Fibroblast of lung (primary cell): Measurements from ENCODE around the gene PCDH11Y. TPM values are rescaled to one million over a fixed set of nuclear protein-coding genes. Genes with fewer than 3 reads are reported as not detected.
"Not testable (repeated sequence)": the region's sequence is repeated elsewhere in the genome, so short reads cannot be mapped to it uniquely, and the experiment has no call there.

Experiments
- DNase-seq, 2 donors: peaks; one replicate each; pipeline versions ENCODE4 v3.0.0 to v3.0.0-alpha.2; 2010; ENCODE audit warnings: low read depth in 2 of 2
- H2AFZ ChIP-seq: 2 replicates; pipeline ENCODE4 v1.5.1; 2012; ENCODE audit warnings: low read length, control low read depth, inconsistent platforms
- H3K27ac ChIP-seq: 2 replicates; pipeline ENCODE4 v1.5.1; 2011; ENCODE audit warnings: low read length, control low read depth; ENCODE audit not compliant: insufficient read depth
- H3K27me3 ChIP-seq: 2 replicates; pipeline ENCODE4 v1.5.1; 2011; ENCODE audit warnings: mild to moderate bottlenecking, low read length; ENCODE audit not compliant: control insufficient read depth, insufficient read depth
- H3K36me3 ChIP-seq: 2 replicates; pipeline ENCODE4 v1.5.1; 2011; ENCODE audit warnings: low read length; ENCODE audit not compliant: control insufficient read depth, insufficient read depth
- H3K4me1 ChIP-seq: 2 replicates; pipeline ENCODE4 v1.5.1; 2011; ENCODE audit warnings: low read length; ENCODE audit not compliant: control insufficient read depth, insufficient read depth; ENCODE audit errors: extremely low read depth
- H3K4me2 ChIP-seq: 2 replicates; pipeline ENCODE4 v1.5.1; 2011; ENCODE audit warnings: low read length, control low read depth; ENCODE audit not compliant: insufficient read depth; ENCODE audit errors: extremely low read depth
- H3K4me3 ChIP-seq, 4 experiments: fragments of 200-600 bp in 1 of 4; sonication (generic) in 1 of 4; replicated peaks in 1 of 4; 2 replicates each; pipeline ENCODE4 v1.5.1; 2011 to 2016; ENCODE audit warnings: low read length in 4 of 4, low read depth in 3 of 4, mild to moderate bottlenecking in 3 of 4, control low read depth in 2 of 4, inconsistent platforms in 1 of 4, mixed read lengths in 1 of 4; ENCODE audit not compliant: insufficient read depth in 1 of 4; ENCODE audit errors: control extremely low read depth in 1 of 4
- H3K79me2 ChIP-seq: 2 replicates; pipeline ENCODE4 v1.5.1; 2012; ENCODE audit warnings: mild to moderate bottlenecking, low read length, inconsistent platforms; ENCODE audit not compliant: control insufficient read depth, insufficient read depth
- H3K9ac ChIP-seq: 2 replicates; pipeline ENCODE4 v1.5.1; 2011; ENCODE audit warnings: mild to moderate bottlenecking, low read length, control low read depth; ENCODE audit not compliant: insufficient read depth
- H3K9me3 ChIP-seq: 2 replicates; pipeline ENCODE4 v1.5.1; 2012; ENCODE audit warnings: low read depth, low read length; ENCODE audit not compliant: control insufficient read depth, insufficient read depth
- H4K20me1 ChIP-seq: 2 replicates; pipeline ENCODE4 v1.5.1; 2011; ENCODE audit warnings: low read length; ENCODE audit not compliant: control insufficient read depth, insufficient read depth; ENCODE audit errors: extremely low read depth
- polyA plus RNA-seq, 2 donors: library from polyadenylated mRNA; depleted of rRNA in 1 of 2; stranded (reverse) in 1 of 2; unstranded in 1 of 2; fragments of >200 nt; gene quantifications; 2 replicates each; pipeline ENCODE4 v1.2.1, GENCODE V29; 2011 to 2012; ENCODE audit warnings: missing spikeins in 1 of 2
- total RNA-seq: library from RNA; depleted of rRNA; stranded (reverse); fragments of >200 nt; gene quantifications from 2 replicates; pipeline ENCODE4 v1.2.1, GENCODE V29; 2014

The PCDH11Y gene
- total and polyA plus RNA-seq, 2 donors (not counting 1 experiment from before 2014, with no cell fraction given): not detected

DNA sequence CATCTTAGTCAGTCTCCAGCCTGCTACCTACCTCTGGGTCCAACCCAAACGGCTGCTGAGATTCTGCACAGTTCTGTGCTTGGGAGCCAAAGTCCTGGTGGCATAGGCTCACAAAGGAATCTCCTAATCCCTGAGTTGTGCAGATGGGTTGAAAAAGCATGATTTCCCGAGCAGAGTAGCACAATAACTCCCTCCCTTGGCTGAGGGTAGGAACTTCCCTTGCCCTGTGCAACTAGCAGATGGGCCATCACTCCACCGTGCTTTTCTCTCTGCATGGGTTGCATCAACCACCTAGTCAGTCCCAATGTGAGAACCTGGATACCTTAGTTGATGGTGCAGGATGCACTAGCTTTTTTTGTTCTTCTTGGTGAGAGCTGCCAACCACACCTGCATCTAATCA is 82.9 kb downstream of the PCDH11Y start:
- H3K36me3 ChIP-seq, H4K20me1 ChIP-seq, H3K79me2 ChIP-seq, H3K27me3 ChIP-seq, H3K4me2 ChIP-seq, H2AFZ ChIP-seq, H3K4me1 ChIP-seq, H3K9me3 ChIP-seq, DNase-seq, H3K9ac ChIP-seq, H3K27ac ChIP-seq, H3K4me3 ChIP-seq: not testable (repeated sequence)

DNA sequence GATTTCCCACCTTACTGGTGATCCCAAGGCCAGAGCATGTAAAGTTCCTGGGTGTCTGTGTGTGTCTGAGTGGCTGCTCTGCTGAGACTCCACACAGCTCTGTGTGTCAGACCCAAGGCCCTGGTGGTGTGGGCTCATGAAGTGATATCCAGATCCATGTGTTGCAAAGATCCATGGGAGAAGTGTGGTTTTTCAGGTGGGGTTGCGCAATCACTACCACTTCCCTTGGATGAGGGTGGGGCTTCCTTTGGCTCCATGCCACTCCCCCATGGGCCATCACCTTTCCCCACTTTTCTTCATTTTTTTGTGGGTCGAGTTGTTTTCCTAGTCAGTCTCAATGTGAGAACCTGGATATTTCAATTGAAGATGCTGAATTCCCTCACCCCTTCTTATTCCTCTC is 182.9 kb downstream of the PCDH11Y start:
- H3K79me2 ChIP-seq, H3K36me3 ChIP-seq, H3K4me2 ChIP-seq, H4K20me1 ChIP-seq, H3K27ac ChIP-seq, H3K4me1 ChIP-seq, H3K27me3 ChIP-seq, H3K9ac ChIP-seq, H2AFZ ChIP-seq, DNase-seq, H3K4me3 ChIP-seq, H3K9me3 ChIP-seq: not testable (repeated sequence)

DNA sequence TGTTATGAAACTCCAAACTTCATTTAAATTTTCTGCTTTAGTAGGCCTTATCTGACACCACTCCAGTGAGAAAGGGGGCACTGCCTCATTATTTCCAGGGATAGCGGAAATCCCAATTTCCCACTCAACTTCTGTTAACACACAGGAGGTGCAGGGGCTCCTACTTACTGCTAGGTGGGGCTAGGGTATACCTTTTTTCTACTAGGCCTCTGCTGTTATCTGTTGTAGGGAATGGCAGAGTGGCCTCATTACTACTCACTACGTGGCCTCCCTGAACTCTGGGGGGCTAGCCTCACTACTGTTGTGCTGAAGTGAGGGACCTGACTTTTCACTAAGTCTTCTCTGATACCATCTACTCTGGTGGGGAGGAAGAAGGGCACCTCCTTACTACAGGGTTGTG is 215.0 kb downstream of the PCDH11Y start:
- not testable (repeated sequence) for H3K9ac ChIP-seq, DNase-seq, H3K4me1 ChIP-seq, H3K27ac ChIP-seq, H3K9me3 ChIP-seq, H4K20me1 ChIP-seq, H3K4me2 ChIP-seq, H3K36me3 ChIP-seq, H3K4me3 ChIP-seq, H3K79me2 ChIP-seq, H2AFZ ChIP-seq, H3K27me3 ChIP-seq

DNA sequence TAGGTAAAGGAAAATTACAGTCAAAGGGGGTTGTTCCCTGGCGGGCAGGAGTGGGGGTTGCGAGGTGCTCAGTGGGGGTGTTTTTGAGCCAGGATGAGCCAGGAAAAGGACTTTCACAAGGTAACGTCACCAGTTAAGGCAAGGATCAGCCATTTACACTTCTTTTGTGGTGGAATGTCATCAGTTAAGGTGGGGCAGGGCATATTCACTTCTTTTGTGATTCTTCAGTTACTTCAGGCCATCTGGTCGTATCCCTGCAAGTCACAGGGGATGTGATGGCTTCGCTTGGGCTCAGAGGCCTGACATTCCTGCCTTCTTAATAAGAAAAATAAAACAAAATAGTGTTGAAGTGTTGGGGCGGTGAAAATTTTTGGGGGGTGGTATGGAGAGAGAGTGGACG is 324.8 kb downstream of the PCDH11Y start:
- not testable (repeated sequence) for DNase-seq, H3K4me2 ChIP-seq, H4K20me1 ChIP-seq, H3K9me3 ChIP-seq, H3K4me1 ChIP-seq, H3K27me3 ChIP-seq, H3K79me2 ChIP-seq, H3K9ac ChIP-seq, H2AFZ ChIP-seq, H3K36me3 ChIP-seq, H3K27ac ChIP-seq, H3K4me3 ChIP-seq

DNA sequence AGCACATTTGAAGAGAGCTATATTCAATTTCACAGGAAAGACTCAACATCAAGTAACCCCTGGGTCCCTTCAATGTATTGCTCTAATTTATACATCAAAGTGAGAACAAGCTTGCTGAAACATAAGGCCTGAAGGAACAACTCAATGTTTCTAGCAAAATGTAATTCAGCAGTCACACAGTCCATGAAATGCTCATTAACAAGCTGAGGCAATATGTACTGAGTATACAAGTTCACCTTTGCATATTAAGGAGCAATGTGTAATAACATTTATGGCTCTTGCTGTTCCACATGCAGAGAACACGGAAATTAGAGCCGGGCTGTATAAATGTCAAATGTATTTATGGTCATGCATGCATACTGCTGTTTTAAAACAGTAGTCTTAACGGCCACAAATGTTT is 342.1 kb downstream of the PCDH11Y start:
- not testable (repeated sequence) for H3K4me1 ChIP-seq, H3K27me3 ChIP-seq, DNase-seq, H4K20me1 ChIP-seq, H3K27ac ChIP-seq, H3K79me2 ChIP-seq, H3K36me3 ChIP-seq, H2AFZ ChIP-seq, H3K9me3 ChIP-seq, H3K4me3 ChIP-seq, H3K4me2 ChIP-seq, H3K9ac ChIP-seq

DNA sequence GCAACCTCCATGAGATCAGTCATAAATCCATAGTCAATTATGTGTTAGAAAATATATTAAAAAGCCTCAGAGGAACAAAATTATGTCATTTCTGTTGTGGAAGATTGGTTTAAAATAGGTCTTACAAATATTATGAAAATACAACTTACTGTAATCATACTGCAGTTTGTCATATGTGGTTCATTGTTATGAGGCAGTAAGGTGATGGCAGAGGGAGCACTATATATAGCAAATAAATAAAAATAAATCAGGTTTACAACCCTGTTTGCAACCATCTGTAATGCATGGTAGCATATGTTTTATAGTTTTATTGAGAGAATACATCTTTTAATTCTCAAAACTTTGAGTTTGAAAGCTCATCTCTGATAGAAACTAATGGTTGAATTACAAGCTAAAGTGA is 543.6 kb downstream of the PCDH11Y start:
- DNase-seq, H3K9ac ChIP-seq, H3K27ac ChIP-seq, H3K9me3 ChIP-seq, H3K79me2 ChIP-seq, H3K4me3 ChIP-seq, H3K4me1 ChIP-seq, H3K36me3 ChIP-seq, H3K27me3 ChIP-seq, H4K20me1 ChIP-seq, H3K4me2 ChIP-seq, H2AFZ ChIP-seq: not testable (repeated sequence)

DNA sequence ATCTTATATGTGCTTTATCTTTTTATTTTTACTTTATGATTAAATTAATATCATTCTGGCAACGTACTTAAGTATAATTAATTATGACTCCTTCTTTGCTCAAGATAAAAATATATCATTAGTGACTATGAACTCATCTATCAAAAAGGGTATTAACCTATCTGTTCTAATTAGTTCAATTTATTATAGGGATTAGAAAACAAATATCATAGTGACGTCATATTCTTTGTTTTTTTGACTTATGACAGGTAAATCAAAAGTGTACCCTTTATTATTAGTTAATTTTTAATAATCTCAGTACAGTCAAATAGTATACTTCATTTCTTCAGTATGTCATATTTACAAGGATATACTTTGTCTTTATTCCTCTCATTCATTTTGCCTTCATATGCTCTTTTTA is 638.5 kb downstream of the PCDH11Y start:
- H3K79me2 ChIP-seq, H2AFZ ChIP-seq, H3K4me1 ChIP-seq, H3K9me3 ChIP-seq, H3K27me3 ChIP-seq, H3K4me3 ChIP-seq, H3K9ac ChIP-seq, H3K27ac ChIP-seq, H3K4me2 ChIP-seq, H3K36me3 ChIP-seq, H4K20me1 ChIP-seq, DNase-seq: not testable (repeated sequence)
